IPS DF 6.9 (cell line): ENCODE results near the gene MPDU1.
A peak's percentile ranks its signal among the peaks of the same experiment; 100 is the strongest.

ENCODE experiments used
- DNase-seq: peaks from one replicate; pipeline ENCODE4 v3.0.0-alpha.2; 2013; ENCODE audit warnings: low read depth, low spot score
- H3K27ac ChIP-seq: one replicate; pipeline ENCODE4 v1.5.1; 2013; ENCODE audit warnings: low read length, control low read depth
- H3K27me3 ChIP-seq: 2 replicates; pipeline ENCODE4 v1.6.1; 2013; ENCODE audit warnings: mild to moderate bottlenecking, low read length; ENCODE audit not compliant: control insufficient read depth, insufficient read depth
- H3K36me3 ChIP-seq: 2 replicates; pipeline ENCODE4 v1.6.1; 2013; ENCODE audit warnings: low read length; ENCODE audit not compliant: control insufficient read depth, insufficient read depth
- H3K4me1 ChIP-seq: 2 replicates; pipeline ENCODE4 v1.6.1; 2013; ENCODE audit warnings: low read length; ENCODE audit not compliant: control insufficient read depth, insufficient read depth
- H3K4me3 ChIP-seq: 2 replicates; pipeline ENCODE4 v1.5.1; 2013; ENCODE audit warnings: mild to moderate bottlenecking, low read length
- H3K9me3 ChIP-seq: 2 replicates; pipeline ENCODE4 v1.6.1; 2013; ENCODE audit warnings: low read length, inconsistent platforms; ENCODE audit not compliant: control insufficient read depth, insufficient read depth
- WGBS: extraction: QIAGEN DNeasy Blood & Tissue Kit; methylation state at CpG from one replicate; pipeline ENCODE4 v1.1.7; 2013; ENCODE audit warnings: mixed read lengths, missing lambda C conversion rate; ENCODE audit not compliant: insufficient read length, insufficient coverage; 5-methylcytosine and 5-hydroxymethylcytosine counted together

The MPDU1 gene

DNA sequence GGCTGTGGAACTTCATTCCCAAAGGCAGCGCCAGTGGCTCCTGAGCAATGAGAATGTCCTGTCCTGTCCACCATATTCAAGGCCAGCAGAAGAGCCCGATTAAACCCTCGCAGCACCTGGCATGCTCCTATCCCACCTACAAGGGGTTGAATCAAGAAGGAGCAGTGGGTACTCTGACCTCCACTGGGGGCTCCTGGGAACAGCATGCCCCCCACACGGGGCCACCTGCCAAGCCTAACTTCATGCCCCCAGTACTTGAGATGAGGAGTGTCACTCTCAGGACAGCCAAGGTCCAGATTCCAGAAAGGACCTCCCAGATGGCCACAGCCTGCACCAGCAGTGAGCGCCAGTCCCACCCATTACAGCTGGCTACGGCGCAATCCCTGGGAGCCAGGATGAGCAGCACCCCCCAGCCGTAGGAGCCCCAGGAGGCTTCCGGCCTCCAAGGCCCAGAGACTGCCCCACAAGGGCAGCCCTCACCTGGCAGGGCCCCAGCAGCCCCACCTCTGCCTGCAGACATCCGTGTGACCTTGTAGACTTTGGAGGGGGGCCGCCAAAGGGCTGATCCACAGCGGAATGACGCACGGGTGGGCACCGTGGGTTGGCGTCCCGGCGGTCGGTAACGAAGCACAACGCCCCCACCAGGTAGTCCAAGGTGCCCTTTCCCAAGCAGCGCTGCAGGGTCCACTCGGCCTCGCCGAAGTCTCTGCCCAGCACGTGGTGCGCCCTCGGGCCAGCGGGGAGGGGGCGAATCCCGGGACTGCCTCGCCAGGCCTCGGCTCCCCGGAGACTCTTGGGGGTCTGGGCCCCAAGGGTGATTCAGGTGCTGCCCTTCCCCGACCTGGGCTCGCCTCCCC lies 1.0 kb upstream of the MPDU1 start:
- WGBS = no CpG with 5 or more reads among the region's 36 CpGs
- DNase-seq = no peak
- Histone ChIP-seq H3K27me3 (no peaks in the 10 kb centered on the region), H3K9me3 (no peaks in the 10 kb centered on the region), H3K27ac (no peak overlapping the region), H3K36me3 (peaks cover 6% of the 10 kb centered on the region; the same call in 1 of the 2 replicates), H3K4me1 (peaks cover 5% of the 10 kb centered on the region), H3K4me3 (no peak overlapping the region; the same call in 1 of the 2 replicates)

DNA sequence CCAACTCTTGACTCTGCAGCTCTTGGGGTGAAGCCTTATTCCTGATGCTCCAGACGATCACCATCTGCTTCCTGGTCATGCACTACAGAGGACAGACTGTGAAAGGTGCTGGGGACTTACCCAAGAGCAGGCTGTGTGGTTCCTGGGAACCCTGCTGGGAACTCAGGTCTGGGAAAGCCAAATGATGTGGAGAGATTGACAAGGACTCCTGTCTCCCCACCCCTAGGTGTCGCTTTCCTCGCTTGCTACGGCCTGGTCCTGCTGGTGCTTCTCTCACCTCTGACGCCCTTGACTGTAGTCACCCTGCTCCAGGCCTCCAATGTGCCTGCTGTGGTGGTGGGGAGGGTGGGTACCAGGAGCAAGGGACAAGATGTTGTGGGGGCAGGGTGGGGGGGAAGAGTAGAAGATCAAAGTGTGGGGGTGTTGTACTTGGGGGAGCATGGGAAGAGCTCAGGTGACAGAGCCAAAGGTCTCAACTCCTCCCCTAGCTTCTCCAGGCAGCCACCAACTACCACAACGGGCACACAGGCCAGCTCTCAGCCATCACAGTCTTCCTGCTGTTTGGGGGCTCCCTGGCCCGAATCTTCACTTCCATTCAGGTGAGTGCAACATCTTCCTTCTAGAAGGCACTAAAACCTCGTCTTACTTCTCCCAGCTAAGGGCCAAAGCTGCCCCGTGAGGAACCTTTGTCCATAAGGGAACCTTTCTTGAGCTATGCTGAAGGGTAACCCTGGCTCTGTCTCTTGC lies 3.2 kb downstream of the MPDU1 start:
- no CpG with 5 or more reads among the region's 9 CpGs for WGBS
- peaks cover 7% of the 10 kb centered on the region; the same call in 1 of the 2 replicates for H3K4me1 ChIP-seq
- no peak for DNase-seq
- H3K27ac ChIP-seq = no peak overlapping the region
- H3K27me3 ChIP-seq = no peaks in the 10 kb centered on the region
- H3K36me3 ChIP-seq = no peaks in the 10 kb centered on the region; the same call in 1 of the 2 replicates
- H3K4me3 ChIP-seq = no peak overlapping the region
- no peaks in the 10 kb centered on the region for H3K9me3 ChIP-seq

DNA sequence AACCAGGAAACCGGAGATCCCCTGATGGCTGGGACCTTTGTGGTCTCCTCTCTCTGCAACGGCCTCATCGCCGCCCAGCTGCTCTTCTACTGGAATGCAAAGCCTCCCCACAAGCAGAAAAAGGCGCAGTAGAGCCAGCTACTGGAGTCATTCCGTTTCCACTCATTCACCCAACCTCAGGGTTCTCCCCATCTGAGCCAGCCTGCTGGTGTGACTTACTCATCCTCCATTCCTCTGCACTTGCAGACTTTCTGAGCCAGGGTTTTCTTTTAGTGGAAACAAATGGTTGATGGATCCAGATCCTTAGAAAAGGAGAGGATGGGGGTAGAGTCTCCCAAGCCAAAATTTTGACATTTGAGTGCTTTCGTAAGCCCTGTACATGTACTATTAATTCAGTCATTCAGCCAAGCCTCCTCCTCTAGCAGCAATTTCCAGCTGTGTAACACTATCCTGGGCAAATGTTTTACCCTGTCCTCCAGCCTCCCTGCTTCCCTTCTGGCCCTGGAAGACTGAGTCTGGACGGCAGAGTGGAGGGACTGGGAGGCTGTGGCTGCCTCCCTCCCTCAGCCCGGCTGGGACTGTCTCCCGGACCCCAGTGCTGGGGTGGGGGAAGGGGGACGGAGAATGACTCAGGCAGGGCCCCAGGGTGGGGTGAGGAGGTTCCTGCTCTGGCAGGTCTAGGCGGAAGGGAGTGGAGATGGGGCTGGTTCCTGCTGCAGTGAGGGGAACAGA lies 3.9 kb downstream of the MPDU1 start:
- no peak overlapping the region for H3K4me3 ChIP-seq
- H3K27ac ChIP-seq = no peak overlapping the region
- WGBS = no CpG with 5 or more reads among the region's 12 CpGs
- H3K4me1 ChIP-seq = peaks cover 7% of the 10 kb centered on the region; the same call in 1 of the 2 replicates
- H3K9me3 ChIP-seq = no peaks in the 10 kb centered on the region
- DNase-seq = no peak
- H3K36me3 ChIP-seq = peaks cover 7% of the 10 kb centered on the region; the same call in 1 of the 2 replicates
- no peaks in the 10 kb centered on the region for H3K27me3 ChIP-seq

DNA sequence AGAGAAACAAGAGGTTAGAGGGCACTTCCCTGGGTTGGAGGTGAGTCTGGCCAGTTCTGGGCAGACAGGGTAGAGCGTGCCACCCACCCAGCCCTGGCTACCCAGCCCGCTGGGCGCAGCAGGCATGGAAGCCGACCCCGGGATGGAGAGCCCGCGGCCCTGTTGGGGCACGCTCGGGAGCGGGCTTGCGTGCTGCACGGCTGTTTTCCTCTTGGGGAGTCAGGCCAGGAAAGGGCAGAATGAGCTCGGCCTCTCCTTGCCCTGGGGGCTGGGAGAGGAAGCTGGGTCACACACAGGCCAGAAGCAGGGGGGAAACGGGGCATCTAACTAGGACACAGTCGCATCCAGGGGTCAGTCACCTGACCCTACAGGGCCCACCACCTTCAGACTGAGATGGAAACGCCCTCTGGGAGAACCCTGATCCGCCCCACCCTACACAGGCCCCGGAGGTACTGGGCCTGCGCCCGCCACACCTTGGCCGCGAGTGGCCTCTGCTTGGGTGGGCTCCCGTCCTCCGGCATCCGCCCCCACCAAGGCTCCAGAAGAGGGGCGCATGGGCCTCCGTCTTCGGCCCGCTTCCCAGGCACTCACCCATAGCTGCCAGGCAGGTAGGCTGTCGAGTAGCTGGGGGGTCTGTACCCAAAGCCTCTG lies 5.0 kb downstream of the MPDU1 start:
- no peak for DNase-seq
- Histone ChIP-seq H3K4me3 (peak overlapping the region; percentile 57; the same call in 1 of the 2 replicates), H3K27ac (no peak overlapping the region), H3K27me3 (no peaks in the 10 kb centered on the region), H3K9me3 (no peaks in the 10 kb centered on the region), H3K36me3 (peaks cover 8% of the 10 kb centered on the region; the same call in 1 of the 2 replicates), H3K4me1 (peaks cover 5% of the 10 kb centered on the region; the same call in 1 of the 2 replicates)
- no CpG with 5 or more reads among the region's 30 CpGs for WGBS

DNA sequence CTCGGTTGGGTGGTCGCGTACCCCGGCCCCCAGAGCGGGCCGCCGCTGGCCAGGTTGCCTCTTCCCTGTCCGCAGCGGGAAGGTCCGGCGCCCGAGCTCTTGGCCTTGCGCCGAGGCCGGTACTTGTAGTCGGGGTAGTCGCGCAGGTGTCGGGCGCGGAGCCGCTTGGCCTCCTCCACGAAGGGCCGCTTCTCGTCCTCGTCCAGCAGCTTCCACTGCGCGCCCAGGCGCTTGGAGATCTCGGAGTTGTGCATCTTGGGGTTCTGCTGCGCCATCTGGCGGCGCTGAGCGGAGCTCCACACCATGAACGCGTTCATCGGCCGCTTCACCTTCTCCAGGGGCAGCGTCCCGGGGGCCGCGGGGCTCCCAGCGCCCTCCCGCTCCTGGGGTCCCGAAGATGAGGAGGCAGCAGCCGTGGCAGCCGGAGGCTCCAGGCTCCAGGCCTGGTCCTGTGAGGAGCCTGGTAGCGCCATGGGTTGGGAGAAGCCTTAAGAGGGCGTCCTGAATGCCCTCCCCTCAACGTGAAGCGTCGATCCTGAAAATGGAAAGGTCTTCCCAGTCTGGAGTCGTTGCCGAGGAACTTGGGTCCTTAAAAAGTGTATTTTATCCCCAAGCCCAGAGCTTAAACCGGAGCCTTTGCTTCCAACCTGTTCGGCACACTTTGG lies 5.7 kb downstream of the MPDU1 start:
- peak; percentile 85 for DNase-seq
- Histone ChIP-seq H3K9me3 (no peaks in the 10 kb centered on the region), H3K36me3 (peaks cover 9% of the 10 kb centered on the region; the same call in 1 of the 2 replicates), H3K4me3 (peak overlapping the region; percentile 57; the same call in 1 of the 2 replicates), H3K4me1 (peaks cover 5% of the 10 kb centered on the region; the same call in 1 of the 2 replicates), H3K27me3 (no peaks in the 10 kb centered on the region), H3K27ac (no peak overlapping the region)
- no CpG with 5 or more reads among the region's 56 CpGs for WGBS

DNA sequence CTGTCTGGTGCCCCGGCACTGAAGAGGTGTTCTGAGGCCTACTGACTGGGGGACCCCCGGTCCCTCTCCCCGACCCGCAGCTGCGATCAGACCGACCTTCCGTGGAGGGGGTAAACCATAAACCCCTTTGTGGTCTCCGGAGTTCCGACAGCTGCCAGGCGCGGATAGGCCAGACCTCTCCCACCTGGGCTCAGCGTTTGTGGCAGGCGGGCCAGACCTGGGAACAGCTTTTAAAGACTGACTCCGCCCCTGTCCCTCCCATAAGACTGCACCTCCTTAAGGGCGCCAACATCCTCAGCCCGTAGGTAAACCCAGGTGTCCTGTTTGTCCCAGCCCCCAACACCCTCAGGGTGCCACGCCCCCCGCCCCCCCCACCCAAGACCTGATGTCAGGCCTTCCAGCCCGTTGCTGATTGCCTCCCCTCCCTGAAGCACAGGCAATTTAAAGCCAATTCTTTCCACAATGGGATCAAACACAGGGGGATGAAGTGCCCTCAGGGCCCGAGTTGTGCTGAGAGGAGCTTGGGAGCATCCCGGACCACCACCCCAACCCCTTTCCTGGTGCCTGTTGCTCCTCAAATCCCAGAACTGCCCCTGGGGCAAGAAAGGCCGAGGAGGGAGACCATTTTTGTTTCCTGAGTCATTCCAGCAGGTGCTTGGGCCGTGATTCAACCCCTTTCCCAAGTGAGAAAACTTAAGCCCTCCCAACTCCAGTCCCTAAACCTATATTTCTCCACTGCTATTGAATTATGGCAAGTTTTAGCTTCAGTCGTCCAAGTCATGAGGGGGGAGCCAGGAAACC lies 6.4 kb downstream of the MPDU1 start, which contains the start of gene SOX15:
Gene SOX15 (minus strand): TSS at position 204 of the 801 bp plus-strand sequence. CDS start 418 bp downstream, outside the sequence.
- no CpG with 5 or more reads among the region's 24 CpGs for WGBS
- Histone ChIP-seq H3K27ac (no peak within 1 kb of the TSS), H3K36me3 (peaks cover 9% of the 10 kb centered on the region; the same call in 1 of the 2 replicates), H3K4me1 (peaks cover 5% of the 10 kb centered on the region; the same call in 1 of the 2 replicates), H3K27me3 (no peaks in the 10 kb centered on the region), H3K4me3 (peak within 1 kb of the TSS; percentile 57; the same call in 1 of the 2 replicates), H3K9me3 (no peaks in the 10 kb centered on the region)
- DNase-seq = no peak

DNA sequence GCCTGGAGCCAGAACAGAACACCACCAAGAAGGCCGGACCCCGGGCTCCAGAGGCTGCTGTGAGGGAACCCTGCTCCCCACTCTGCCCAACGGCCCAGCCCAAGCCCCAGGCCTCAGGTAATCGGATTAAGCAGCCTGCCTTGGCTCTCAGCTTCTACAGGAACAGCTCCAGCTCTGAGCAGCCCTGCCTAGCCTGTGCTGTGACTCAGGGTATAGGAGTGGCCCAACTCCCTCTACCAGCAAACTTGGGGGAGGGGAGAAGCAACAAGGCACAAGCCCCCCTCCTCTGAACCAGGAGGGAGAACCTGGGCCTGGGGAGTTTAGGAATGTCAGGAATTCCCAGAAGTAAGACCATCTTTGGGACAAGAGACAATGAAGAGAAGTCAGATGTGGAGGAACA lies 7.1 kb downstream of the MPDU1 start:
- Histone ChIP-seq H3K4me1 (peaks cover 5% of the 10 kb centered on the region; the same call in 1 of the 2 replicates), H3K4me3 (no peak overlapping the region), H3K36me3 (peaks cover 11% of the 10 kb centered on the region; the same call in 1 of the 2 replicates), H3K9me3 (no peaks in the 10 kb centered on the region), H3K27me3 (no peaks in the 10 kb centered on the region), H3K27ac (no peak overlapping the region)
- DNase-seq = no peak
- no CpG with 5 or more reads among the region's 4 CpGs for WGBS

DNA sequence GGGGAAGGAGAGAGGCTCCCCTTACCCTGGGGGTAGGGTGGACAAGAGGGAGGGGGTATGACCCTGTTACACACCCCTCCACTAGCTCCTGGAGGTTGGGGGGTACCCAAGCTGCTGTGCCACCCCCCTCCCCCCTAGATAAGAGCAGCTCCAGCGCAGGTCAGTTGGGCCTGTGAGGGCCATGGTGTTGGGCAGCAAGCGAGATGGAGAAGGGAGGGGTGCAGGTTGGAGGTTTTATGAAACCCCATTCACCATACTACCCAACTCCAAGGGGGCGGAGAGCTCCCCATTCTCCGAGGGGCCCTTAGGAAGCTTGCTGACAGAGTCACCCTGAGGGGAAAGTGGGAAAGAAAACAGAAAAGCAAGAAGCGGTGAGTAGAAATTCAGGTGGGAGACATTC lies 7.9 kb downstream of the MPDU1 start:
- Histone ChIP-seq H3K27me3 (no peaks in the 10 kb centered on the region), H3K9me3 (no peaks in the 10 kb centered on the region), H3K27ac (no peak overlapping the region), H3K36me3 (peaks cover 14% of the 10 kb centered on the region; the same call in 1 of the 2 replicates), H3K4me3 (no peak overlapping the region), H3K4me1 (peaks cover 5% of the 10 kb centered on the region; the same call in 1 of the 2 replicates)
- WGBS = no CpG with 5 or more reads among the region's 5 CpGs
- no peak for DNase-seq
